Endothelial cell (in vitro differentiated cells): ENCODE measurements around the gene TMEM106C. TPM values are rescaled to one million over a fixed set of nuclear protein-coding genes. Genes with fewer than 3 reads are reported as not detected.
A peak's percentile ranks its signal among the peaks of the same experiment; 100 is the strongest.

Experiments used
- DNase-seq: peaks from one replicate; pipeline ENCODE4 v3.0.0; 2021; ENCODE audit warnings: low spot score
- H3K27ac Mint-ChIP-seq: one replicate; pipeline ENCODE4 v1.8.0; 2021; ENCODE audit warnings: mixed read lengths, inconsistent platforms; ENCODE audit not compliant: unreplicated experiment
- H3K27me3 Mint-ChIP-seq: one replicate; pipeline ENCODE4 v1.8.0; 2021; ENCODE audit warnings: mild to moderate bottlenecking, moderate library complexity, mixed read lengths, inconsistent platforms; ENCODE audit not compliant: unreplicated experiment
- H3K36me3 Mint-ChIP-seq: one replicate; pipeline ENCODE4 v1.8.0; 2021; ENCODE audit warnings: mild to moderate bottlenecking, low read depth, mixed read lengths, inconsistent platforms; ENCODE audit not compliant: unreplicated experiment
- H3K4me1 Mint-ChIP-seq: one replicate; pipeline ENCODE4 v1.8.0; 2021; ENCODE audit warnings: mild to moderate bottlenecking, mixed read lengths, inconsistent platforms; ENCODE audit not compliant: unreplicated experiment
- H3K4me3 Mint-ChIP-seq: one replicate; pipeline ENCODE4 v1.8.0; 2021; ENCODE audit warnings: mild to moderate bottlenecking, mixed read lengths, inconsistent platforms; ENCODE audit not compliant: unreplicated experiment
- H3K9me3 Mint-ChIP-seq: one replicate; pipeline ENCODE4 v1.8.0; 2021; ENCODE audit warnings: mixed read lengths, inconsistent platforms; ENCODE audit not compliant: unreplicated experiment
- total RNA-seq: library from RNA; stranded (reverse); fragmentation: NEBNext Ultra II Directional; extraction: Animal tissue kit (Norgen Biotek cat#: 25700); gene quantifications from one replicate; pipeline ENCODE4 v1.2.1, GENCODE V29; 2021; ENCODE audit not compliant: unreplicated experiment
- TF ChIP-seq, protein P1 (sequence below): fragments of 200-600 bp; sonication (generic); IDR thresholded peaks from one replicate; pipeline ENCODE4 v1.5.0; 2021; ENCODE audit warnings: antibody characterized with exemption; ENCODE audit not compliant: unreplicated experiment

TMEM106C gene
- total RNA-seq, 1 donor from 2014 or later, result 41.0 TPM

DNA sequence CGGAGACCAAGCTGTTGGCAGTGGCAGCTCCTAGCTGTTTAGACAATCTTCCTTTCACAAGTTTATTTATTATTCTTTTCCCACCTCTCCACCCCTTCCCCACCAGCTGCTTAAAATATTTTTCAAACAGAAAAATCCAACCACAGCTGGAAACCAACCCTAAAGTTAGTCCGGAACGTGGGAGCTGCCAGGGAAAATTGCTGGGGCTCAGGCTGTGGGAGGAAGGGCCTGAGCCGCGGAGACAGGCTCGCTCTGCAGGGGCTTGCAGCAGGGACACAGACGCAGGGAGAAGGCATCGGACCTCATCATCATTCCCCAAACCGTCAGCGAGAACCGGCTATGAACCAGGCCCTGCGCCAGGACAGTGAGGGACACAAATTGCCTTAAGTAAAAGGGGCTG is 16.1 kb upstream of the TMEM106C start:
- H3K27ac Mint-ChIP-seq, result no peak overlapping the region
- peaks cover 4% of the 10 kb centered on the region for H3K36me3 Mint-ChIP-seq
- TF ChIP-seq, protein P1, sequence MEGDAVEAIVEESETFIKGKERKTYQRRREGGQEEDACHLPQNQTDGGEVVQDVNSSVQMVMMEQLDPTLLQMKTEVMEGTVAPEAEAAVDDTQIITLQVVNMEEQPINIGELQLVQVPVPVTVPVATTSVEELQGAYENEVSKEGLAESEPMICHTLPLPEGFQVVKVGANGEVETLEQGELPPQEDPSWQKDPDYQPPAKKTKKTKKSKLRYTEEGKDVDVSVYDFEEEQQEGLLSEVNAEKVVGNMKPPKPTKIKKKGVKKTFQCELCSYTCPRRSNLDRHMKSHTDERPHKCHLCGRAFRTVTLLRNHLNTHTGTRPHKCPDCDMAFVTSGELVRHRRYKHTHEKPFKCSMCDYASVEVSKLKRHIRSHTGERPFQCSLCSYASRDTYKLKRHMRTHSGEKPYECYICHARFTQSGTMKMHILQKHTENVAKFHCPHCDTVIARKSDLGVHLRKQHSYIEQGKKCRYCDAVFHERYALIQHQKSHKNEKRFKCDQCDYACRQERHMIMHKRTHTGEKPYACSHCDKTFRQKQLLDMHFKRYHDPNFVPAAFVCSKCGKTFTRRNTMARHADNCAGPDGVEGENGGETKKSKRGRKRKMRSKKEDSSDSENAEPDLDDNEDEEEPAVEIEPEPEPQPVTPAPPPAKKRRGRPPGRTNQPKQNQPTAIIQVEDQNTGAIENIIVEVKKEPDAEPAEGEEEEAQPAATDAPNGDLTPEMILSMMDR, result no peak
- H3K9me3 Mint-ChIP-seq, result no peaks in the 10 kb centered on the region
- DNase-seq, result no peak
- H3K4me3 Mint-ChIP-seq, result no peak overlapping the region
- no peaks in the 10 kb centered on the region for H3K4me1 Mint-ChIP-seq
- peaks cover 10% of the 10 kb centered on the region for H3K27me3 Mint-ChIP-seq

DNA sequence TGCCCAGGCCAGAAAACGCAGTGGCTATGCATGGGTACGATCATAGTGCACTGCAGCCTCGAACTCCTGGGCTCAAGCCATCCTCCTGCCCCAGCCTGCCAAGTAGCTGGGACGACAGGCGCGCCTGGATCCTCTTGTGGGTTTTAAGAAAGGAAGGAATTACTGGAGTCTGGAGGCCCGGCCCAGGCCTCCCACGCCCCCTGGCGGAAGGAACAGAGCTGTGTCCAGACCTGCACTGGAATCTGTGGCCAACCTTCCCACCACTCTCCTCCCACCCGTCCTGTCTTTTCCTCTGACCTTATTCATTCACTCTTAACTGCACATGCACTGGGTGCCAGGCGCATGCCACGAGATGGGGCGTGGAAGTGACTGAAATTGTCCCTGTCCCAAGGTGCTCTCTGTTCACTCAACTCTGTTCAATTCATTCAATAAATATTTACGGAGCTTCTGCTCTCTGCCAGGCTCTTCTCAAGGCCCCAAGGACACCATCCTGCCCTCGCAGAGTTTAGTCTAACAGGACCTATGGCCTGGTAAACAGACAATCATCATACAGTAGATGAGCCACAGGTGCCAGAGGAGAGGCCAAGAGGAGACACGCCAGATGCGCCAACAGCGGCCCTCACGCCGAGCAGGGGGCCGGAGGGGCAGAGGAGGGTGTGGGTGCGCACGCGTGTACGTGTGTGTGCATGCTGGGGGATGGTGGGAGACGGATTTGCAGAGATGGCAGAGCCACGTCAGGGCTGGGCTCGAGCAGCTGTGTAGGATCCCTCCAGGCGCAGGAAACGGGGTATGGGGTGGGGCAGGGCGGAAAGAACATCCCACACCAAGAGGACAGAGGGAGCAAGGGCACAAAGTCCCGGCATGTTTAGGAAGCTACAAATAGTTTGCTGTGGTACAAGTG is 13.7 kb upstream of the TMEM106C start:
- no peaks in the 10 kb centered on the region for H3K4me1 Mint-ChIP-seq
- peak overlapping the region; percentile 57 for H3K27ac Mint-ChIP-seq
- H3K4me3 Mint-ChIP-seq, result no peak overlapping the region
- H3K27me3 Mint-ChIP-seq, result peaks cover 10% of the 10 kb centered on the region
- no peaks in the 10 kb centered on the region for H3K9me3 Mint-ChIP-seq
- H3K36me3 Mint-ChIP-seq, result peaks cover 4% of the 10 kb centered on the region
- peak; percentile 89 for DNase-seq
- TF ChIP-seq, protein P1, result peak; percentile 82

DNA sequence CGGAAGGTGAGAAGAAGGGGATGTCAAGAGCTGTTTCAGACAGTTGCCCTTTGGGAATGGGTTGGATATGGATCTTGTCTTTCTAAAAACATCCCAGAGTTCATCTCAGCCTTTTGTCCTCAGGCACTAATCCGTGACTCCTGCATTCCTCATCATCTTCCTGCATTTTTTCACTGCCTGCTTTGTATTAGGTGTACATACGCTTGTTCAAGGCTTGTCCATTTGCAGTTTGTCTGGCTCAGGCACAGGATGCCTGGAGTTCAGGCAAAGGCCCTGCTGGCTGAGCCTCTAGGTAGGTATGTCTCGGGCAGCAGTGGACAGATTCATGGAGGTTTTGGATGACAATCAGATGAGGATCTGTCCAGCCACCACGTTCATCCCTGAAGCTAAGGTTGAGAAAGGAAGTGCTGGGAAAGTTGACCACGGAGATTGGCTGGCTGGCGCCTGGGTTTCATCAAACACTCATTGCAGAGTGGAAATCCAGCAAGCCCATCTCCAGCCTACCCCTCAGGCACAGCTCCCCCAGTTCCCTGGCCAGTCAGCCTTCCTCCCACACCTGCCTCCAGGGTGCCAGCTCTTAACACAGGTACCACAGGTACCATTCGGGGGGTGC is 12.4 kb upstream of the TMEM106C start:
- no peaks in the 10 kb centered on the region for H3K4me1 Mint-ChIP-seq
- TF ChIP-seq, protein P1, result no peak
- no peak overlapping the region for H3K4me3 Mint-ChIP-seq
- H3K36me3 Mint-ChIP-seq, result peaks cover 4% of the 10 kb centered on the region
- H3K27ac Mint-ChIP-seq, result no peak overlapping the region
- DNase-seq, result no peak
- peaks cover 7% of the 10 kb centered on the region for H3K27me3 Mint-ChIP-seq
- H3K9me3 Mint-ChIP-seq, result no peaks in the 10 kb centered on the region

DNA sequence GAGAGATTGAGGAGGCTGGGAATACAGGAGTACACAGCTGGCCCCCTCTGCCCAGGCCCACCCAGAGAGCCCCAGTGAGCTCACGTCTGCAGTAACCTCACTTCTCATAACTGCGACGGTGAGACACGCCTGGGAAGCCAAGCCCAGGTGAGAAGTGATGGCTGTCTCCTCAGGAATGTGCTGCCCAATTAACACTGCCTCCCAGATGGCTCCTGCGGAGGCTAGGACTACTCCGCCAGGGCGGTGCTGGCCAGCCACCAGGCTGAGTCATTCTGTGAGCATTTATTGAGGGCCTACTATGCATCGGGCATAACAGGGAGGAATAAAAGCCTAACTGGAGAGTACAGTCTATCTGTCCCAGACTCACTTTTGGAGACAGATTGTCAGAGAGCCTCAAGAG is 9.3 kb upstream of the TMEM106C start:
- Mint-ChIP-seq H3K4me1 (no peaks in the 10 kb centered on the region), H3K27me3 (no peaks in the 10 kb centered on the region), H3K36me3 (peaks cover 10% of the 10 kb centered on the region), H3K4me3 (no peak overlapping the region), H3K27ac (no peak overlapping the region), H3K9me3 (peaks cover 5% of the 10 kb centered on the region)
- DNase-seq, result no peak
- TF ChIP-seq, protein P1, result no peak

DNA sequence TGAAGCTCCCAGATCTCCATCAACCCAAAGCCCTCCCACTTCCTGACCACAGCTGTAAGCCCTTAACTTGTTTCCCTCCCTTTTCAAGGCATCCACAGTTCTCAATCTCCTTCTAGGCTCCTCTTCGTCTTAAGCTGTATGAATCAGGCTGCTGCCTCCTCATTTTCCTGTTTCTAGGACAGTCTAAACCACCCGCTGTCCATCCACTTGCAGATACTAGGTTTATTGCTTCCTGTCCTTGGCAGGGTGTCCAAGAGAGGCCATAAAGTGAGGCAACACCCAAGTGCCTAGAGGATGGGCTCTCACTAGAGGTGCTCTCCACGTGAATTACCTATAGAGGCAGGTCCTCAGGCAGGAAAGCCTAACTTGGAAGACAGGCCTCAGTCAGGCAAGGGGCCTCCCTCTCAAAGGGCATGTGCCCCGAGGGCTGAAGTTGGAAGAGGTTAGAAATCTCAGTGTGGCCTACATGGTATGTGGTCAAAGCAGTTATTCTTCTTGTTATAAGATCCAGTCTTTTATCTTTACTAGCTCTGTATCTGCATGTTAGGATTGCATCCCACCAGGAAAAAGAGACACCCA is 8.8 kb upstream of the TMEM106C start:
- Mint-ChIP-seq H3K4me1 (no peaks in the 10 kb centered on the region), H3K36me3 (peaks cover 13% of the 10 kb centered on the region), H3K4me3 (no peak overlapping the region), H3K27me3 (peaks cover 4% of the 10 kb centered on the region), H3K9me3 (peaks cover 9% of the 10 kb centered on the region), H3K27ac (no peak overlapping the region)
- TF ChIP-seq, protein P1, result no peak
- no peak for DNase-seq
